NT2/D1 (cell line): ENCODE measurements around the gene SLC34A3.

Experiments
- SUZ12 ChIP-seq: IDR thresholded peaks from 2 replicates; pipeline ENCODE4 v1.6.1; 2011; ENCODE audit not compliant: insufficient read length, insufficient read depth; ENCODE audit errors: extremely low read depth
- YY1 ChIP-seq: IDR thresholded peaks from 2 replicates; pipeline ENCODE4 v1.6.1; 2011; ENCODE audit not compliant: insufficient read length, insufficient read depth
- ZNF274 ChIP-seq: IDR thresholded peaks from 2 replicates; pipeline ENCODE4 v1.6.1; 2011; ENCODE audit warnings: mild to moderate bottlenecking, low read depth, low read length

- no peak for TF ChIP-seq ZNF274
- no peak for TF ChIP-seq YY1
- no peak for TF ChIP-seq SUZ12
These were observed 5.6 kb upstream of the SLC34A3 start, which contains the start of gene CYSRT1 for GRCh38 chr9:137224830-137225694.
